Measurements from ENCODE around the gene CNN2.

DNA sequence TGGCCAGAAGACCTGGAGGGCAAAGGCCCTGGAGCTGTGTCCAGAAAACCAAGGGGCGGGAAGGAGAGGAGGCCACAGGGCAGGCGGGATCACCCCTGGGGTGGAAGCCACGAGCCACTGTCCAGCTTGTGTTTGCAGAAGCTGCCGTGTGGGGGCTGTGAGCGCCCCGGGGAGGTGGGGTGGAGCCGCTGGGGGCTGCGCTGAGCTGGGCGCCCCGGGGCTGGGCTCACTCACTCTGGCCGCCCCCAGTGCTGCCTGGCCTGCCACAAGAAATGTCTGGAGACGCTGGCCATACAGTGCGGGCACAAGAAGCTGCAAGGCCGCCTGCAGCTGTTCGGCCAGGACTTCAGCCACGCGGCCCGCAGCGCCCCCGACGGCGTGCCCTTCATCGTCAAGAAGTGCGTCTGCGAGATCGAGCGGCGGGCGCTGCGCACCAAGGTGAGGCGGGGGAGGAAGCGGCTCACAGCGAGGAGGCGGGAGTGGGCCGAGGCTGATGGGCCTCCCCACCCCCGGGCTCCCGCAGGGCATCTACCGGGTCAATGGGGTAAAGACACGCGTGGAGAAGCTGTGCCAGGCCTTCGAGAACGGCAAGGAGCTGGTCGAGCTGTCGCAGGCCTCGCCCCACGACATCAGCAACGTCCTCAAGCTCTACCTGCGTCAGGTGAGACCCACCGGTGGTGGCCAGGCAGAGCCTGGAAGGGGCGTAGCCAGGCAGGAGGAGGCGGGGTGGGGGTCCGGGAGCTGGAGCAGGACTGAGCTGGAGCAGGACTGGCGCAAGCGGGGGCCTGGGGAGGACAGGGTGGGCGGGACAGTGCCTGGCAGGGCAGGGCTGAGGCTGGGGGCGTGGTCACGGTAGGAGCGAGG is 55.1 kb downstream of the CNN2 start:
- TF ChIP-seq CTCF (IDR thresholded peaks at IDR 0.05) (no peak), EZH2 (IDR thresholded peaks at IDR 0.05; ENCODE audit: borderline replicate concordance, insufficient read depth, low read depth, low read length, poor library complexity, severe bottlenecking) (no peak)

All from B cell (primary cell).